HG02840 (cell line): ENCODE data around the gene EREG.
"Not testable (repeated sequence)": the region's sequence is repeated elsewhere in the genome, so short reads cannot be mapped to it uniquely, and the experiment has no call there.

Source experiments
- ATAC-seq: cut with Tn5 transposase; IDR thresholded peaks from one replicate; pipeline ENCODE4 v1.9.1; 2021; ENCODE audit warnings: mild to moderate bottlenecking, moderate library complexity, moderate number of reproducible peaks; ENCODE audit not compliant: unreplicated experiment, low FRiP score

Gene EREG

GRCh38 chr4:74386159-74386558 is 21.2 kb downstream of the EREG start:
- ATAC-seq: no peak

- no peak for ATAC-seq
Measured at GRCh38 chr4:74387790-74388189, 22.8 kb downstream of the EREG start.

- ATAC-seq: no peak
Measured at GRCh38 chr4:74389494-74389893, 24.5 kb downstream of the EREG start.

GRCh38 chr4:74390677-74391076 is 25.7 kb downstream of the EREG start:
- no peak for ATAC-seq

- no peak for ATAC-seq
Measured at GRCh38 chr4:74391346-74391745, 26.4 kb downstream of the EREG start.

- no peak for ATAC-seq
Measured at GRCh38 chr4:74391890-74392475, 27.0 kb downstream of the EREG start.

GRCh38 chr4:74394476-74395136 is 29.7 kb downstream of the EREG start:
- ATAC-seq: no peak

- ATAC-seq: no peak
Measured at GRCh38 chr4:74395633-74396032, 30.7 kb downstream of the EREG start.

GRCh38 chr4:74397748-74398426 is 32.9 kb downstream of the EREG start:
- ATAC-seq: no peak

GRCh38 chr4:74398894-74399589 is 34.1 kb downstream of the EREG start:
- ATAC-seq: not testable (repeated sequence)

GRCh38 chr4:74400395-74400794 is 35.5 kb downstream of the EREG start:
- no peak for ATAC-seq

GRCh38 chr4:74402692-74403456 is 37.9 kb downstream of the EREG start:
- ATAC-seq: peak; percentile 98

GRCh38 chr4:74407891-74408290 is 42.9 kb downstream of the EREG start:
- no peak for ATAC-seq

- no peak for ATAC-seq
Measured at GRCh38 chr4:74408639-74409038, 43.7 kb downstream of the EREG start.

GRCh38 chr4:74410272-74410671 is 45.3 kb downstream of the EREG start:
- no peak for ATAC-seq

GRCh38 chr4:74412225-74412624 is 47.3 kb downstream of the EREG start:
- no peak for ATAC-seq

- ATAC-seq: no peak
Measured at GRCh38 chr4:74413265-74413664, 48.3 kb downstream of the EREG start.

- ATAC-seq: no peak
Measured at GRCh38 chr4:74414149-74414809, 49.3 kb downstream of the EREG start.

- ATAC-seq: no peak
Measured at GRCh38 chr4:74415602-74416300, 50.8 kb downstream of the EREG start.
